ENCODE measurements around the gene CKS1B.

- TF ChIP-seq CTCF (IDR thresholded peaks at IDR 0.05 in 4 of 5, conservative IDR thresholded peaks at IDR 0.05 in 1 of 5) (no peak), POLR2A (IDR thresholded peaks at IDR 0.05) (no peak)
These were observed 40.0 kb upstream of the CKS1B start for GRCh38 chr1:154934358-154934948.

Data from gastrocnemius medialis (tissue), 4 donors.